NB4 (cell line): ENCODE data around the gene GLT8D2.
A peak's percentile ranks its signal among the peaks of the same experiment; 100 is the strongest.

Source experiments
- DNase-seq: peaks from one replicate; pipeline ENCODE4 v3.0.0; 2010; ENCODE audit warnings: low read depth
- H3K4me3 ChIP-seq: one replicate; pipeline ENCODE4 v1.5.1; 2011; ENCODE audit warnings: mild to moderate bottlenecking, low read depth, low read length, moderate library complexity
- MYC ChIP-seq: IDR thresholded peaks from 2 replicates; pipeline ENCODE4 v1.6.1; 2011; ENCODE audit warnings: low read depth, low read length
- POLR2A ChIP-seq: IDR thresholded peaks from 2 replicates; pipeline ENCODE4 v1.6.1; 2011; ENCODE audit warnings: mild to moderate bottlenecking; ENCODE audit not compliant: insufficient read length; ENCODE audit errors: extremely low read depth
- TF ChIP-seq, protein P1 (sequence below): IDR thresholded peaks from one replicate; pipeline ENCODE4 v1.5.1; 2012; ENCODE audit warnings: low read depth, low read length
- TF ChIP-seq, protein P2 (sequence below): IDR thresholded peaks from 2 replicates; pipeline ENCODE4 v1.6.1; 2011; ENCODE audit warnings: low read depth, low read length

GLT8D2 gene

DNA sequence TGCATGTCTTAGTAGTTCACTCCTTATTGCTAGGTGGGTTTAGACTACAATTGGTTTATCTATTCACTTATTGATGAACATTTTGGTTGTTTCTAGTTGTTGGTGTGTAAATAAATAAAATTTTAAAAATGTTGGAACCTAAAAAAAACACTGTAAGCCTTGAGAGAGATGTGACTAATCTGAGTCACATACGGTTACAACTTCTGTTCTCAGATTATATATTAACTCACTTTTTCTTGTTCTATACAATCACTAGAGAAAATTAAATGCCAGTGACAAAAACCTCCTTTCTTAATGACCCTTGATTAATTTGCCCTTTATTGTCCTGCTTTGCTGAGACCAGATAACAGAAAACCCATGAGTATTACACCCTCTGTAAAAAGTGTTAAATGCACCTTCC is 91.4 kb downstream of the GLT8D2 start:
- DNase-seq = no peak
- no peak for TF ChIP-seq MYC
- TF ChIP-seq, protein P1, sequence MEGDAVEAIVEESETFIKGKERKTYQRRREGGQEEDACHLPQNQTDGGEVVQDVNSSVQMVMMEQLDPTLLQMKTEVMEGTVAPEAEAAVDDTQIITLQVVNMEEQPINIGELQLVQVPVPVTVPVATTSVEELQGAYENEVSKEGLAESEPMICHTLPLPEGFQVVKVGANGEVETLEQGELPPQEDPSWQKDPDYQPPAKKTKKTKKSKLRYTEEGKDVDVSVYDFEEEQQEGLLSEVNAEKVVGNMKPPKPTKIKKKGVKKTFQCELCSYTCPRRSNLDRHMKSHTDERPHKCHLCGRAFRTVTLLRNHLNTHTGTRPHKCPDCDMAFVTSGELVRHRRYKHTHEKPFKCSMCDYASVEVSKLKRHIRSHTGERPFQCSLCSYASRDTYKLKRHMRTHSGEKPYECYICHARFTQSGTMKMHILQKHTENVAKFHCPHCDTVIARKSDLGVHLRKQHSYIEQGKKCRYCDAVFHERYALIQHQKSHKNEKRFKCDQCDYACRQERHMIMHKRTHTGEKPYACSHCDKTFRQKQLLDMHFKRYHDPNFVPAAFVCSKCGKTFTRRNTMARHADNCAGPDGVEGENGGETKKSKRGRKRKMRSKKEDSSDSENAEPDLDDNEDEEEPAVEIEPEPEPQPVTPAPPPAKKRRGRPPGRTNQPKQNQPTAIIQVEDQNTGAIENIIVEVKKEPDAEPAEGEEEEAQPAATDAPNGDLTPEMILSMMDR = no peak
- TF ChIP-seq POLR2A = no peak
- TF ChIP-seq, protein P2, sequence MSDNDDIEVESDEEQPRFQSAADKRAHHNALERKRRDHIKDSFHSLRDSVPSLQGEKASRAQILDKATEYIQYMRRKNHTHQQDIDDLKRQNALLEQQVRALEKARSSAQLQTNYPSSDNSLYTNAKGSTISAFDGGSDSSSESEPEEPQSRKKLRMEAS = no peak
- H3K4me3 ChIP-seq = no peak overlapping the region

DNA sequence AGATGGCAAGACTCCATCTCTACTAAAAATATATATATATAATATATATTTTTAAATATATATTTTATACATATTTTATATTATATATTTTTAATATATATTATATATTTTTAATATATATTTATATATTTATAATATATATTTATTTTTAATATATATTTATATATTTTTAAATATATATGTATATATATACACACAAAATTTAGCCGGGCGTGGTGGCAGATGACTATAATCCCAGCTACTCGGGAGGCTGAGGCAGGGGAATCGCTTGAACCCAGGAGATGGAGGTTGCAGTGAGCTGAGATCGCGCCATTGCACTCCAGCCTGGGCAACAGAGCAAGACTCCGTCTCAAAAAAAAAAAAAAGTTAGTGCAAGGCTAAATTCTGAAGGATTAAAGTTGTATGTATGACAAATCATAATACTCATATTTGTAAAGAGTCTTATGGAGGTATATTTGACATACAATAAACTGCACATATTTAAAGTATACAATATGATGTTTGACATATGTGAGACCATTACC is 92.1 kb downstream of the GLT8D2 start:
- H3K4me3 ChIP-seq = peak overlapping the region; percentile 95
- DNase-seq = no peak
- TF ChIP-seq MYC = no peak
- TF ChIP-seq, protein P2 = no peak
- TF ChIP-seq POLR2A = no peak
- TF ChIP-seq, protein P1 = no peak

DNA sequence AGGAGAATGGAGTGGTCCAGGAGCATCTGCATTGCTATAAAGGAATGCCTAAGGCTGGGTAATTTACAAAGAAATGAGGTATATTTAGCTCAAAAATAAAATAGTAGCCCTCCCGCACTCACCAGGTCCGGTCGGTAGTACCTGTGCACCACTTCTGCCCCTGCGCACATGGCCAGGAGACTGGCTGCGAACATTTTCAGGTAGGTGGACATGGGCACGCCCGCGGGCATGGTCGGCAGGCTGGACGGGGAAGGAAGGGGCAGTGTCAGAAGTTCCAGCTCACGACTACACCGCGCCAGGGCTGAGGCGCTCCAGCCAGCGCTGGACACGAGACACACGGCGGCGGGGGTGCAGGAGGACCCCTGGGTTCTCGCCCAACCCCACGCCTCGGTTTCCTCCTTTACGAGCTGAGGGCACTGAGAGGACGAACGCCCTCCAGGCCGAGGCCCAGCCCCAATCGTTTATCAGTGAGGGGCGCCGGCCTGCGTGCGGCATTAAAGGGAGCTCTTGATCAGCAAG is 93.4 kb downstream of the GLT8D2 start:
- H3K4me3 ChIP-seq = peak overlapping the region; percentile 95
- 0 out of 2 replicates have a peak, but pooled peaks have one; percentile 2 for TF ChIP-seq MYC
- TF ChIP-seq, protein P2 = peak; percentile 37
- TF ChIP-seq, protein P1 = no peak
- TF ChIP-seq POLR2A = no peak
- DNase-seq = no peak

DNA sequence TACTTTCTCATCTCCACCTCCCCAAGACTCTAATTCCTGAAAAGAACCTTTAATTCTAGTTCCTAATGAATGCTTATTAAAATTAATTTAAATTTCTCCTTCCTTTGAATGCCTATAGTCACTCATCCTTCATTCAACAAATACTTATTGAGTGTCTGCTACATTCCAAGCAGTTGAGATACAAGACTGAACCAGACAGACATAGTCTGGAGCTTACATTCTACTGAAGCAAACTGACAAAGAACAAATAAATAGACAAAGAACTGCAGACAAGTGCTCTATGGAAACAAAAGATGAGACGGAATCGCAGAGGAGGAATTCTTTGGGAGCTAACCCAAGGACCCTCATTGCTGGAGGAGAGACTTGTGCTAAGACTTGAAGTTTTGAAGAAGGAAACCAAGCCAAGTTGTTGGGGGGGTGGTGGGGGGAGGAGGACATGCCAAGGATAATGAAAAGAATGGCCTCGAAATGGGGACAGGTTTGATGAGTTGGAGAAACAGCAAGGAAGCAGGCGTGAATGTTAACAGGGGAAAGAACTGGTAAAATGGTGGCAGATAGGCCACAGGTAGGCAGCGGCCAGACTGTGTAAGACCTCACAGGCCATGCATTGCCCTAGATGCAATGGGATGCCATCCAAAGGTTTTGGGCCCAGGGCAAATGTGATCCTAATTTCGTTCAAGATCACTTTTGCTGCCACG is 94.0 kb downstream of the GLT8D2 start:
- H3K4me3 ChIP-seq = peak overlapping the region; percentile 95
- TF ChIP-seq MYC = 0 out of 2 replicates have a peak, but pooled peaks have one; percentile 3
- TF ChIP-seq, protein P2 = no peak
- DNase-seq = peak; percentile 41

DNA sequence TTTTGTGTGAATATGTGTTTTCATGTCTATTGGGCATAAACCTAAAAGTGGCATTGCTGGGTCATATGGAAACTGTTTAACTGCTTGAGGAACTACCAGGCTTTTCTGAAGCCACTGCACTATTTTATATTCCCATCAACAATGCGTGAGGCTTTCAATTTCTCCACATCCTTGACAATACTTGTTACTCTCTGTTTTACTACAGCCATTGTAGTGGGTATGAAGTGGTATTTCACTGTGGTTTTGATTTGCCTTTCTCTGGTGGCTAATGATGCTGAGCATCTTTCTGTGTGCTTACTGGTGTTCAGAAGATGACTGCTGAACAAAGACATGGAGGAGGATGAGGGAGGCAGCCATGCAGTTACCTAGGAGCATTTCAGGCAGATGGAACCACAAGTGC is 97.5 kb downstream of the GLT8D2 start:
- TF ChIP-seq MYC (no peak), POLR2A (no peak)
- TF ChIP-seq, protein P2 = no peak
- TF ChIP-seq, protein P1 = no peak
- DNase-seq = no peak
- H3K4me3 ChIP-seq = no peak overlapping the region

DNA sequence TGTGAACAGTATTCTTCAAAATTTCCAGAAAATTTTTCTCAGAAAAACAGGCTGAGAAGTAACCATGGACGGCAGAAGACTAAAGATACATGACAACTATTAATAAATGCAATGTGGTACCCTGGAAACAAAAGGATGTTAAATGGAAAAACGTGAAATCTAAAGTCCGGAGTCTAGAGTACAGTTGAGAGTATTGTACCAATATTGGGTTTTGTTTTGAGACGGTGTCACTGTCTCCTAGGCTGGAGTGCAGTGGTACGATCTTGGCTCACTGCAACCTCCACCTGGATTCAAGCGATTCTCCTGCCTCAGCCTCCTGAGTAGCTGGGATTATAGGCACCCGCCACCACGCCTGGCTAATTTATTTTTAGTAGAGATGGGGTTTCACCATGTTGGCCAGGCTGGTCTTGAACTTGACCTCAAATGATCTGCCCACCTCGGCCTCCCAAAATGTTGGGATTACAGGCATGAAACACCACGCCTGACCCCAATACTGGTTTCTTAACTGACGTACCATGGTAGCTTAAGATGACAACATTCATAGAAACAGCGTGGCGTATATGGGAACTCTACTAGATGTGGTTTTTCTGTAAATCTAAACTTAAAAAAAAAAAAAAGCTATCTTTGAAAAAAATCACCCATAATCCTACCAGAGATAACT is 101.1 kb downstream of the GLT8D2 start:
- no peak for DNase-seq
- TF ChIP-seq MYC (no peak), POLR2A (no peak)
- TF ChIP-seq, protein P2 = no peak
- TF ChIP-seq, protein P1 = no peak
- H3K4me3 ChIP-seq = no peak overlapping the region
